NOMO-1 treated with DMSO at 0.1 percent for 48 hours (cell line): ENCODE results near the gene CBX2.

Experiments used
- DNase-seq: peaks from one replicate; lab custom pipeline; 2025; ENCODE audit not compliant: unreplicated experiment; lab: John Stamatoyannopoulos, UW

The CBX2 gene

GRCh38 chr17:79826204-79826680, 48.3 kb downstream of the CBX2 start:
- DNase-seq = peak; percentile 61

GRCh38 chr17:79826841-79827578, 49.1 kb downstream of the CBX2 start:
- DNase-seq = no peak

GRCh38 chr17:79829004-79829403, 51.1 kb downstream of the CBX2 start:
- DNase-seq = no peak

GRCh38 chr17:79829457-79829856, 51.5 kb downstream of the CBX2 start:
- DNase-seq = no peak

- DNase-seq = no peak
Observed at GRCh38 chr17:79830303-79830702, 52.4 kb downstream of the CBX2 start.

- no peak for DNase-seq
Observed at GRCh38 chr17:79830763-79831264, 52.9 kb downstream of the CBX2 start.

GRCh38 chr17:79831265-79832217, 53.6 kb downstream of the CBX2 start:
- no peak for DNase-seq

- DNase-seq = no peak
Observed at GRCh38 chr17:79832218-79833109, 54.5 kb downstream of the CBX2 start.

- DNase-seq = no peak
Observed at GRCh38 chr17:79833110-79833450, 55.1 kb downstream of the CBX2 start.

- DNase-seq = no peak
Observed at GRCh38 chr17:79833744-79834564, 56.0 kb downstream of the CBX2 start.

- no peak for DNase-seq
Observed at GRCh38 chr17:79834565-79835469, 56.9 kb downstream of the CBX2 start.

- DNase-seq = no peak
Observed at GRCh38 chr17:79835470-79835899, 57.5 kb downstream of the CBX2 start.

GRCh38 chr17:79835953-79836509, 58.1 kb downstream of the CBX2 start:
- DNase-seq = no peak

GRCh38 chr17:79836510-79836971, 58.6 kb downstream of the CBX2 start:
- DNase-seq = peak; percentile 80

- DNase-seq = peak; percentile 82
Observed at GRCh38 chr17:79836972-79837887, 59.3 kb downstream of the CBX2 start.
